Measurements from ENCODE around the gene GDF7.

Gene GDF7

GRCh38 chr2:20663196-20664070, 3.5 kb upstream of the GDF7 start:
- DNase-seq: no peak

GRCh38 chr2:20664071-20664390, 2.9 kb upstream of the GDF7 start:
- DNase-seq: no peak

GRCh38 chr2:20664431-20665242, 2.3 kb upstream of the GDF7 start:
- no peak for DNase-seq

GRCh38 chr2:20665243-20666004, 1.5 kb upstream of the GDF7 start:
- DNase-seq: no peak

GRCh38 chr2:20666005-20666303, 990 bp upstream of the GDF7 start:
- DNase-seq: no peak

GRCh38 chr2:20667151-20667530, 197 bp downstream of the GDF7 start:
- DNase-seq: peak; percentile 25

GRCh38 chr2:20667531-20668401, 822 bp downstream of the GDF7 start:
- DNase-seq: no peak

GRCh38 chr2:20668451-20668850, 1.5 kb downstream of the GDF7 start:
- DNase-seq: no peak

- no peak for DNase-seq
These were observed 2.0 kb downstream of the GDF7 start for GRCh38 chr2:20668871-20669475.

- DNase-seq: no peak
These were observed 2.8 kb downstream of the GDF7 start for GRCh38 chr2:20669562-20670314.

- DNase-seq: no peak
These were observed 3.5 kb downstream of the GDF7 start for GRCh38 chr2:20670315-20671035.

GRCh38 chr2:20671036-20671735, 4.2 kb downstream of the GDF7 start:
- DNase-seq: no peak

GRCh38 chr2:20671736-20672080, 4.8 kb downstream of the GDF7 start:
- DNase-seq: no peak

- DNase-seq: no peak
These were observed 5.4 kb downstream of the GDF7 start for GRCh38 chr2:20672201-20672951.

GRCh38 chr2:20673686-20674308, 6.9 kb downstream of the GDF7 start:
- DNase-seq: no peak

- no peak for DNase-seq
These were observed 7.5 kb downstream of the GDF7 start for GRCh38 chr2:20674309-20674965.

GRCh38 chr2:20674974-20675679, 8.2 kb downstream of the GDF7 start:
- DNase-seq: no peak
